ENCODE measurements around the gene MMP12.
"Not testable (repeated sequence)": the region's sequence is repeated elsewhere in the genome, so short reads cannot be mapped to it uniquely, and the experiment has no call there.

MMP12 gene

DNA sequence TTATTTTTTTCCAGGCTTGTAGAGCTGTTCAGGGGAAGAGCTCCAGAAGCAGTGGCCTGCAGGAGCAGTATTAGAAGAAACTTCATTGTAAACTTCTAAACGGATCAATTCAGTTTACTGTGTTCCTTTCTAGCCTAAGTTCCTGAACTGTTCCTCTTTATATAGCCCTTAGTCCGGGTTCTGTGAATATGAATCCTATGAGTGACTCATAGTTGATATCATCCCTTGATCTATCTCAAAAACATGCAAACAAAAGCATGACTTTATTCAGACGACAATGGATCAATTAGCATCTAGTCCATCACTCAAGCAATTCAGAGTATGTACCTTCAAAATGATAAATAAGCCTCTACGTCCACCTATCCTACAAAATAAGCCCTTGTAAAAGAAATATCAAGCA is at the start of gene MMP12:
Gene MMP12, minus strand, starts transcription at position 131 of the 400 bp plus-strand sequence. Its CDS starts 45 bp downstream, at position 86.
- TF ChIP-seq ZNF274 (IDR thresholded peaks at IDR 0.05; ENCODE audit: low read depth, low read length): no peak
- no peak within 1 kb of the TSS for H3K4me3 ChIP-seq (ENCODE audit: low read length)

- no peak for TF ChIP-seq ZNF274 (IDR thresholded peaks at IDR 0.05; ENCODE audit: low read depth, low read length)
- H3K4me3 ChIP-seq (ENCODE audit: low read length): no peak overlapping the region
These were observed 46.9 kb upstream of the MMP12 start for GRCh38 chr11:102921587-102922220.

- no peak overlapping the region for H3K4me3 ChIP-seq (ENCODE audit: low read length)
- no peak for TF ChIP-seq ZNF274 (IDR thresholded peaks at IDR 0.05; ENCODE audit: low read depth, low read length)
These were observed 45.4 kb upstream of the MMP12 start for GRCh38 chr11:102920118-102920684.

DNA sequence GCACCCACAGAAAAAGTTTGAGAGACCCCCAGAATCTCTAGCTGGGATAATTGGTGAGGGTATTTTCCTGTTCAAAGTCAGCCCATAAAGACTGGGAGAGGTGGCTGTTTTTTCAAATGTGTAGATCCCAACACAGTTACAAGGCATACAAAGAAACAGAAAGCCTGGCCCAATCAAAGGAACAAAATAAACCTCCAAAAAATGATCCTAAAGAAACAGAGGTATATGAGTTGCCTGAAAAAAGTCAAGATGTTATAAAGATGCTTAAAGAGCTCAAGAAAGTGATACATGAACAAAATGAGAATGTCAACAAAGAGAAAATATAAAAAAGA is 40.2 kb upstream of the MMP12 start:
- no peak for TF ChIP-seq ZNF274 (IDR thresholded peaks at IDR 0.05; ENCODE audit: low read depth, low read length)
- H3K4me3 ChIP-seq (ENCODE audit: low read length): no peak overlapping the region

- TF ChIP-seq ZNF274 (IDR thresholded peaks at IDR 0.05; ENCODE audit: low read depth, low read length): no peak
- no peak overlapping the region for H3K4me3 ChIP-seq (ENCODE audit: low read length)
These were observed 39.7 kb upstream of the MMP12 start for GRCh38 chr11:102914238-102915043.

DNA sequence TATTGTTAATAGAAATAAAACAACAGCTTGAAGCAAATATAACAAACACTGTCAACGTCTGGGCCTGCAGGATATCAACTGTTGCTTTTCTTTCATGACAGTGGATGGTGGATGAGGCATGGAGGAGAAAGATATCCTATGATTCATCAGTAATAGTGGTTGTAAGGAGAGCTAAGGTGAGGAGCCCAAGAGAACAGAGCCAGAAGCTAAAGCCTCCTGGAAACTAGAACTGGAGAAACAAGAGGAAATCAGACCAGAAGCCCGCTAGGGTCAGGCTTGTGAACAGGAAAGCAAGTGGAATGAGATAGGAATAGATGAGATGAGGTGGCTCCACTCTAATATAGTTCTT is 37.7 kb upstream of the MMP12 start:
- TF ChIP-seq ZNF274 (IDR thresholded peaks at IDR 0.05; ENCODE audit: low read depth, low read length): no peak
- H3K4me3 ChIP-seq (ENCODE audit: low read length): no peak overlapping the region

GRCh38 chr11:102911758-102912481 is 37.1 kb upstream of the MMP12 start:
- no peak for TF ChIP-seq ZNF274 (IDR thresholded peaks at IDR 0.05; ENCODE audit: low read depth, low read length)

DNA sequence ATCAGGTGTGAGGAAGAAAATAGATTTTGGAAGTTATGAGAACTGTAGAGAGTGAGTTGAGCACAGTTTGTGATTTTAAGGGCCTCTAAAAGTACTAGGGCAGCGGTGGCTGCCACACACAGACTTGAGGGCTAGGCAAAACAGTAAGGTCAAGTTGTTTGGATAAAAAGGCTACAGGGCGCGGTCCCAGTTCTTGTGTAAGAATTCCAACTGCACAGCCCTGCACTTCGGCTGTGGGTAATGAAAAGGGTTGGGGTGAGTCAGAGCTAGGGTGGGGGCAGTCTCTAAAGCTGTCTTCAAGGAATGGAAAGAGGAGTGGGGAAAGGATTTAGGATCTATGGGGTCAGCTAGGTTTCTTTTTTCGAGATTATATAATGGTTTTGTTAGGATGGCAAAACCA is 31.1 kb upstream of the MMP12 start:
- not testable (repeated sequence) for H3K4me3 ChIP-seq (ENCODE audit: low read length)

More at GRCh38 chr11:102911758-102912481, 37.1 kb upstream of the MMP12 start:
- no peak overlapping the region for H3K4me3 ChIP-seq (ENCODE audit: low read length)

GRCh38 chr11:102903895-102904294 is 29.1 kb upstream of the MMP12 start:
- not testable (repeated sequence) for H3K4me3 ChIP-seq (ENCODE audit: low read length)

DNA sequence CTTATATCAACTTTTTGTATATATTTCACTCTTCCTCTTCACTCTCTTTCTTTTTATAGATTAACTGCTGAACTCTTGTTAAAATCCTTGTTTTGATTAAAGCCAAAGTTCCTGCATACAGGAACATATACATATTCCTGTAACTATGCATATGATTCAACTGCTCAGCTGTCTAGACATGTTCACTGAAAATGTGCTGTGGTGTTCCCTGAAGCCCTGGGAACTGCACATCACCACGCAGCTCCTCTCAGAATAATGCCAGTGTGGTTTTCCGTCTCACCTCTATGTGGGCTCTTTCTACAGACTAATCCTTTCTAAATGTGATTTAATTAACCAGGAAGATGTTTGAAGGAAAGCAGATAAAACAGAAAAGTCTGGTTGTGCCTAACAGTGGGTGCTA is 25.6 kb upstream of the MMP12 start:
- TF ChIP-seq ZNF274 (IDR thresholded peaks at IDR 0.05; ENCODE audit: low read depth, low read length): no peak
- H3K4me3 ChIP-seq (ENCODE audit: low read length): no peak overlapping the region

DNA sequence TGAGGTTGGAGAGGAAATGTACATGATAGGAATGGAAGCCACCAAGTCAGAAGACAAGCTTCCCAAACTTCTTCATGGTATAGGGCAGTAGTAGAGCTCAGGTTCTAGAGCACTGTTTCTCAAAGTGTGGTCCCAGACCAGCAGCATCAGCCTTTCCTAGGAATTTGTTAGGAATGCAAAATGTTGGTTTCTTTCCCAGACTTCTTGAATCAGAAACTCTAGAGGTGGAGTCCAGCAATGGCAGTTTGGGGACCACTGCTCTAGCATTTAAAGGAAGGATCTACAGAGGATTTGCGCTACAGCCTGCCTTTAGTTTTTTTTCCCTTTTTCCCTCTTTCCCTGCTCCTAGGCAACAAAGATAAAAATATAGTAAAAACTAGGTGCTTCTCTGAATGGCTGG is 17.0 kb upstream of the MMP12 start:
- no peak for TF ChIP-seq ZNF274 (IDR thresholded peaks at IDR 0.05; ENCODE audit: low read depth, low read length)
- H3K4me3 ChIP-seq (ENCODE audit: low read length): no peak overlapping the region

GRCh38 chr11:102886999-102887398 is 12.2 kb upstream of the MMP12 start:
- TF ChIP-seq ZNF274 (IDR thresholded peaks at IDR 0.05; ENCODE audit: low read depth, low read length): no peak
- H3K4me3 ChIP-seq (ENCODE audit: low read length): no peak overlapping the region

GRCh38 chr11:102883141-102883540 is 8.4 kb upstream of the MMP12 start:
- H3K4me3 ChIP-seq (ENCODE audit: low read length): no peak overlapping the region
- TF ChIP-seq ZNF274 (IDR thresholded peaks at IDR 0.05; ENCODE audit: low read depth, low read length): no peak

GRCh38 chr11:102882389-102883024 is 7.7 kb upstream of the MMP12 start:
- no peak for TF ChIP-seq ZNF274 (IDR thresholded peaks at IDR 0.05; ENCODE audit: low read depth, low read length)
- H3K4me3 ChIP-seq (ENCODE audit: low read length): no peak overlapping the region
